Ishikawa (cell line): ENCODE measurements around the gene PAH.

ENCODE experiments used
- CEBPB ChIP-seq: IDR thresholded peaks from 2 replicates; pipeline ENCODE4 v1.6.1; 2012
- CREB1 ChIP-seq: IDR thresholded peaks from 2 replicates; pipeline ENCODE4 v1.6.1; 2012; ENCODE audit warnings: low read depth
- EGR1 ChIP-seq: IDR thresholded peaks from 2 replicates; pipeline ENCODE4 v1.6.1; 2012
- EP300 ChIP-seq: IDR thresholded peaks from 2 replicates; pipeline ENCODE4 v1.6.1; 2012; ENCODE audit warnings: borderline replicate concordance
- FOXM1 ChIP-seq: IDR thresholded peaks from 2 replicates; pipeline ENCODE4 v1.6.1; 2012; ENCODE audit warnings: low read depth, borderline replicate concordance
- NFIC ChIP-seq: IDR thresholded peaks from 2 replicates; pipeline ENCODE4 v1.6.1; 2012
- RAD21 ChIP-seq: IDR thresholded peaks from 2 replicates; pipeline ENCODE4 v1.6.1; 2012; ENCODE audit warnings: low read depth
- TAF1 ChIP-seq: IDR thresholded peaks from 2 replicates; pipeline ENCODE4 v1.6.1; 2012; ENCODE audit warnings: low read depth, mild to moderate bottlenecking
- TCF12 ChIP-seq: IDR thresholded peaks from 2 replicates; pipeline ENCODE4 v1.6.1; 2012; ENCODE audit warnings: low read depth
- TEAD4 ChIP-seq: IDR thresholded peaks from 2 replicates; pipeline ENCODE4 v1.6.1; 2012
- YY1 ChIP-seq: IDR thresholded peaks from 2 replicates; pipeline ENCODE4 v1.6.1; 2012; ENCODE audit warnings: low read depth
- ZBTB7A ChIP-seq: IDR thresholded peaks from 2 replicates; pipeline ENCODE4 v1.6.1; 2012; ENCODE audit warnings: low read depth
- TF ChIP-seq, protein P1 (sequence below): IDR thresholded peaks from 2 replicates; pipeline ENCODE4 v1.6.1; 2012
- TF ChIP-seq, protein P2 (sequence below): IDR thresholded peaks from 2 replicates; pipeline ENCODE4 v1.6.1; 2012
- TF ChIP-seq, protein P3 (sequence below): IDR thresholded peaks from 2 replicates; pipeline ENCODE4 v1.6.1; 2012; ENCODE audit warnings: low read depth, mild to moderate bottlenecking

Gene PAH

DNA sequence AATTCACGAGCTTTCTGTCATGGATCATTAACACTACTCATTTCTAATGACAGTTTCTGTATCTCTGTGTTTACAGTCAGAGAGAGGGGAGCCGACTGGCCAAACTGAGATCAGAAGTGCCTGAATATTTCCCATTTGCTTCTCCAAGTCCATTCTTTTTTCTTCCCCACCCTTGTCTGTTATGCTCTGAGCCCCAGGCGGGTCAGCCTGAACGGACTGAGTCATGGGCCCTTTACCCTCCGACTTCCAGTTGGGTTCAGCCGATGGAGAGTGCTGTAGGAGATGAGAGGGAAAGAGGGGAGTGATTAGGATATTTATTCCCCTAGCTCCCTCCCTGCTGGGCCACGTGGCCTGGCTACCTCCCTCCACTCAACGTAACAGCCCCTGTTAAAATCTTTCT, 104.7 kb downstream of the PAH start:
- TF ChIP-seq CEBPB (no peak), TEAD4 (no peak), CREB1 (no peak), FOXM1 (no peak), YY1 (no peak), EP300 (no peak), TAF1 (no peak), TCF12 (no peak), EGR1 (no peak), NFIC (no peak), ZBTB7A (no peak), RAD21 (no peak)
- TF ChIP-seq, protein P1, sequence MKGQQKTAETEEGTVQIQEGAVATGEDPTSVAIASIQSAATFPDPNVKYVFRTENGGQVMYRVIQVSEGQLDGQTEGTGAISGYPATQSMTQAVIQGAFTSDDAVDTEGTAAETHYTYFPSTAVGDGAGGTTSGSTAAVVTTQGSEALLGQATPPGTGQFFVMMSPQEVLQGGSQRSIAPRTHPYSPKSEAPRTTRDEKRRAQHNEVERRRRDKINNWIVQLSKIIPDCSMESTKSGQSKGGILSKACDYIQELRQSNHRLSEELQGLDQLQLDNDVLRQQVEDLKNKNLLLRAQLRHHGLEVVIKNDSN = no peak
- TF ChIP-seq, protein P2, sequence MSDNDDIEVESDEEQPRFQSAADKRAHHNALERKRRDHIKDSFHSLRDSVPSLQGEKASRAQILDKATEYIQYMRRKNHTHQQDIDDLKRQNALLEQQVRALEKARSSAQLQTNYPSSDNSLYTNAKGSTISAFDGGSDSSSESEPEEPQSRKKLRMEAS = no peak
- TF ChIP-seq, protein P3, sequence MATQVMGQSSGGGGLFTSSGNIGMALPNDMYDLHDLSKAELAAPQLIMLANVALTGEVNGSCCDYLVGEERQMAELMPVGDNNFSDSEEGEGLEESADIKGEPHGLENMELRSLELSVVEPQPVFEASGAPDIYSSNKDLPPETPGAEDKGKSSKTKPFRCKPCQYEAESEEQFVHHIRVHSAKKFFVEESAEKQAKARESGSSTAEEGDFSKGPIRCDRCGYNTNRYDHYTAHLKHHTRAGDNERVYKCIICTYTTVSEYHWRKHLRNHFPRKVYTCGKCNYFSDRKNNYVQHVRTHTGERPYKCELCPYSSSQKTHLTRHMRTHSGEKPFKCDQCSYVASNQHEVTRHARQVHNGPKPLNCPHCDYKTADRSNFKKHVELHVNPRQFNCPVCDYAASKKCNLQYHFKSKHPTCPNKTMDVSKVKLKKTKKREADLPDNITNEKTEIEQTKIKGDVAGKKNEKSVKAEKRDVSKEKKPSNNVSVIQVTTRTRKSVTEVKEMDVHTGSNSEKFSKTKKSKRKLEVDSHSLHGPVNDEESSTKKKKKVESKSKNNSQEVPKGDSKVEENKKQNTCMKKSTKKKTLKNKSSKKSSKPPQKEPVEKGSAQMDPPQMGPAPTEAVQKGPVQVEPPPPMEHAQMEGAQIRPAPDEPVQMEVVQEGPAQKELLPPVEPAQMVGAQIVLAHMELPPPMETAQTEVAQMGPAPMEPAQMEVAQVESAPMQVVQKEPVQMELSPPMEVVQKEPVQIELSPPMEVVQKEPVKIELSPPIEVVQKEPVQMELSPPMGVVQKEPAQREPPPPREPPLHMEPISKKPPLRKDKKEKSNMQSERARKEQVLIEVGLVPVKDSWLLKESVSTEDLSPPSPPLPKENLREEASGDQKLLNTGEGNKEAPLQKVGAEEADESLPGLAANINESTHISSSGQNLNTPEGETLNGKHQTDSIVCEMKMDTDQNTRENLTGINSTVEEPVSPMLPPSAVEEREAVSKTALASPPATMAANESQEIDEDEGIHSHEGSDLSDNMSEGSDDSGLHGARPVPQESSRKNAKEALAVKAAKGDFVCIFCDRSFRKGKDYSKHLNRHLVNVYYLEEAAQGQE = no peak

DNA sequence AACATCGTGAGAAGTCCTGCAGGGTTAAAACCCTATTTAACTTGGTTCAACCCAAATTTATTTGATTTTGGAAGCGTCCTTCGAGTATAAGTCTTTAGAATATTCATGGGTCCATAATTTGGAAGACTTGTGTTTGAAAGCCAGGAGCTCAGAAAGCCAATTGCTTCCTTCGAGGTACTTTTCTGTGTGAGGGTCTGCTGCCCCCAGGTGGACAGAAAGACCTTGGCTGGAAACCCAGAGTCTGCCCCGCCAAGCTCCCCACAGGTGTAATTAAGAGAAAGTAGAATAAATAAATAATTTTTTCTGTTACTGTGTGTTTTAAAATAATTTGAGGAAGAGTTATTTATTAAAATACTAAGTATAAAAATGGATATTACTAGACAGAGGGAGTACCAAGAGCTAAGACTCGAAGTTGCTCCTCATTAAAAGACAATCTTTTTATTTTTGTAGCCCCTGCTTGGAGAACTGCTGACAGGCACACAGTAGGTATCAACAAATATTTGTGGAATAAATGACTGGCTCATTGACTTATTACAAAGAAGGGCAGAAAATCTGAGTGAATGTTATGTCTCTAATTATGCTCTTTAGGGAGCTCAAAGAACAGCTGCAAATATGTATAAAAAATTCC, 105.8 kb downstream of the PAH start:
- TF ChIP-seq RAD21 (peak; percentile 35; the same call in 1 of the 2 replicates), TAF1 (no peak), NFIC (no peak)

- TF ChIP-seq CREB1 (no peak), EP300 (no peak), CEBPB (no peak), TCF12 (no peak), ZBTB7A (no peak), RAD21 (no peak), TEAD4 (no peak), FOXM1 (no peak), NFIC (no peak)
- TF ChIP-seq, protein P1 = no peak
- TF ChIP-seq, protein P2 = no peak
- TF ChIP-seq, protein P3 = no peak
Measured at GRCh38 chr12:102808412-102808811, 108.6 kb downstream of the PAH start.

DNA sequence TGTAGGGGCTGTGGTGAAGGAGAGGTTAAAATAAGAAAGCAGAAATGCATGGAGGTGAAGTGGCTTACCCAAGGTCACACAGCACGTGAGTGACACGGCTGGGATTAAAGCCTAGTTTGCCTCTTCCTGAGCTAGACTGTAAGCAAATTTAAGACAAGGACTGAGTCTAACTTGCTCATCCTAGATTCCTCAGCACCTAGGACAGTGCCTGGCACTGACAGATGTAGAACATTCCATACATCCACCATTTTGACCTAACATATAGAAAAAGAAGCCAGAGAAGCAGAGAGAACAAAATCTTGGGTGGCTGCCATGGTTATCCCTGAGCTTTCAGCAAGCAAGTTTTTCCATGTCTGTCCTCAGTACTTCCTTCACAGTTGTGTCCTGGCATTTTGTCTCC, 110.5 kb downstream of the PAH start:
- TF ChIP-seq, protein P3 = peak; percentile 70
- TF ChIP-seq NFIC = no peak

DNA sequence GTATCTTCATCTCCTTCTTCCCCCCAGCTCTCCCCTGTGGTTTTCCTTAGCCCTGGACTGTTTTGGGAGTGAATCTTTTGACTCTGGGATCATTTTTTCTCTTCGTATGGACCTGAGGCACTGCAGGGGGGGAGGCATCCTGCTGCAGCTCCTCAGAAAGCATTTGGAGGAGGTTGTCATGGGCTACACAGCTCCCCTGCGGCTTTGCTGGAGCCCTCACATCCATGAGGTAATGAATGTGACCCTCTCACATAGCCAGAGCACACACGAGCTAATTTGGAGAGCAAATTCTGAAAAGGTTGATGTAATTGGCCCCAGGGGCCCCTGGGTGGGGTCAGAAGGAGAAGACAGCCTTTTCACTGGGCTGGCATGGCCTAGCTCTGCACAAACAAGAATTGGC, 110.9 kb downstream of the PAH start:
- TF ChIP-seq CEBPB (no peak), FOXM1 (no peak), RAD21 (no peak), YY1 (no peak), TEAD4 (no peak), EP300 (no peak), TCF12 (no peak), ZBTB7A (no peak)
- TF ChIP-seq, protein P1 = no peak
- TF ChIP-seq, protein P3 = no peak
